ENCODE measurements around the gene GSAP. TPM values are rescaled to one million over a fixed set of nuclear protein-coding genes. Genes with fewer than 3 reads are reported as not detected.
"Not testable (repeated sequence)": the region's sequence is repeated elsewhere in the genome, so short reads cannot be mapped to it uniquely, and the experiment has no call there.

GSAP gene
- total RNA-seq, 1 experiment from 2014 or later, result not detected

DNA sequence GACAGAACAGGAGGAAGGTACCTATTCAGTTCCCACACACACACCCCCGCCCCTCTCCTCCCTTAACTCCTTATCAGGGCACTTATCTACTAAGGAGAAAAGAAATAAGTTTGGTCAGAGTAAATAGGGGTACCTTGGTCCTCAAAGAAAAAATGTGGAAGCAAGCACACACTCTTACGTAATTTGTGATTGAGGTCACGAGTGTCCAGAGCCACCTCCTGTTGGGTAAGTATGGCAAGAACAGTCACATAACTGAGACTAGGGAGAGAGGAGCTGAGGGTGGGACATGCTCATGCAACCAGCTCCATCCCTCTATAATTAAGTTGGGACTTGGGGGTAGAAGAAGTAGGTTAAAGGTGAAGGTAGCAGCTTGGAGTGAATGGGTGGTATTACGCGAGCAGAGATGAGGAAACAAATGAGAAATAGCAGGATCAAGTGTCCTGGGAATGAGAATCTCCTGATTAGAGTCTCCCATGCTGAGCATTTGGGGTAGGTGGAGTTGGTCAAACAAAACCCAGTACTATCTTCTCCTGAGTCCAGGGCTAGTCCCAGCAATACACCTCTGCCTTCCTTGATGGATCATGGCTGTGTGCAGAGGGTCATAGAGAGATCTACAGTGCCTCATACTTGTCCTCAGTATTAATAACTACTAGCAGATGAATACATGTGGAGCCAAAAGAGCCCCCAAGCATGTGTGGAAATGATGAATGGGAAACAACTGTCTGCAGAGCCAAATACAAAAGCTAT is 77.1 kb downstream of the GSAP start:
- DNase-seq (ENCODE audit: low spot score), result no peak
- in situ Hi-C loops (cut with HindIII; ENCODE audit: low sequenced_read_pairs), result no loop called here

DNA sequence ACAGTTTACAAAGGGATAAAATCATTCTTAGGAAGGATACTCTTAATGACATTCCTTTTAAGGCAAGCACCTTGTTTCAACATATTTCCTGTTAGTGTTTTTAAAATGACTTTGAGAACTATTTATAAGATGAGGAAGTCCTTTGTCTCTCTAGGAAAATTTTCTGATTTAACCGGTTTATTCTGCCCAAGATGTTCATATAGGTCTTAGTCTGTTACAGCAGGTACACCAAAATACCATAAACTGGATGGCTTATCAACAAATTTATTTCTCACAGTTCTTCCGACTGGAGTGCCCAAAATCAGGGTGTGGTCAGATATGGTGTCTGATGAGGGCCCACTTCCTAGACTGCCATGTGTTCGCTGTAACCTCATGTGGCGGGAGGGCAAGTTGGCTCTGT is 77.9 kb downstream of the GSAP start:
- in situ Hi-C loops (cut with HindIII; ENCODE audit: low sequenced_read_pairs), result no loop called here
- DNase-seq (ENCODE audit: low spot score), result no peak

DNA sequence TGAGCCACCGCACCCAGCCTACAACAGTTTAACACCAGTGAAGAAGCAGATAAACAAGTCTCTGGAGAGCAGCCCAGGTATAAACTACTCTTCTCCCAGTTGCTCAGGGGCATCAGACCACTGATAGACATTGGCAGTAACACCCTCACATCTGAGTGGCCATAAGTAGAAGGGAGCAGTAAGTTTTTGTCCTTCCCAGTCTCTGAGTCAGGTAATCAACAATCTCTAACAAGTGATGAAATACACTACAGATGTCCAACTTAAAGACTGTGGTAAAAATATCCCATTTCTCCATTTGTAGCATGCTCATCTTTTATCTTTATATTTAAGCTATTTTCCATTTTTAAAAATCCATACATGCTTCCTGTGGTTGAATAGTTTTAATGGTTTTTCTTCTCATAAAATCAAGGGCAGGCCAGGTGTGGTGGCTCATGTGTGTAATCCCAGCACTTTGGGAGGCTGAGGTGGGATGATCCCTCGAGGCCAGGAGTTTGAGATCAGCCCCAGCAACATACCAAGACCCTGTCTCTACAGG is 78.6 kb downstream of the GSAP start:
- DNase-seq (ENCODE audit: low spot score), result no peak
- in situ Hi-C loops (cut with HindIII; ENCODE audit: low sequenced_read_pairs), result no loop called here

DNA sequence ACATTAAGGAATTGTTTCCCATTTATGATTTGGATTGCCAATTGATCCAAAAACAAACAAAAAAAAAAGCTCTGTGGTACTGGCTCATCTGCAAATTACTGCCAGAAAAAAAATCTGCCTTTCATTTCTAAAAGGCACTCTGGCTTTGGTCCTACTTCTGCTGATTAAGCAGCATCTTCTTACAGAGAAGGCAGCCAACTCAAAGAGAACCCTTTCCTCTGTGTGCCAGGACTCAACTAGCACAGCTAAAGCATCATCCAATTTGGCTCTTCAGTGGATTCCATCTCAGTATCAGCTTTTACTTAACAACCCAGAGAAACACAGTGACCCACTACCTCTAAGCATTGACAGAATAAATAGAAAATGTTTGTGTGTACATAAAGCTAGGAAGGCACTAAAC is 80.6 kb downstream of the GSAP start:
- in situ Hi-C loops (cut with HindIII; ENCODE audit: low sequenced_read_pairs), result no loop called here
- DNase-seq (ENCODE audit: low spot score), result peak; percentile 17

DNA sequence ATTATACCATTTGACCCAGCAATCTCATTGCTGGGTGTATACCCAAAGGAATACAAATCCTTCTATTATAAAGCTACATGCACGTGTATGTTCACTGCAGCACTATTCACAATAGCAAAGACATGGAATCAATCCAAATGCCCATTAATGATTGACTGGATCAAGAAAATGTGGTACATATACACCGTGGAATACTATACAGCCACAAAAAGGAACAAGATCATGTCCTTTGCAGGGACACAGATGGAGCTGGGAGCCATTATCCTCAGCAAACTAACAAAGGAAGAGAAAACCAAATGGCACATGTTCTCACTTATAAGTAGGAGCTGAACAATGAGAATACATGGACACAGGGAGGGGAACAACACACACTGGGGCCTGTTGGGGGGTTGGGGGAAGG is 82.1 kb downstream of the GSAP start:
- in situ Hi-C loops (cut with HindIII; ENCODE audit: low sequenced_read_pairs); DNase-seq (ENCODE audit: low spot score): not testable (repeated sequence)

DNA sequence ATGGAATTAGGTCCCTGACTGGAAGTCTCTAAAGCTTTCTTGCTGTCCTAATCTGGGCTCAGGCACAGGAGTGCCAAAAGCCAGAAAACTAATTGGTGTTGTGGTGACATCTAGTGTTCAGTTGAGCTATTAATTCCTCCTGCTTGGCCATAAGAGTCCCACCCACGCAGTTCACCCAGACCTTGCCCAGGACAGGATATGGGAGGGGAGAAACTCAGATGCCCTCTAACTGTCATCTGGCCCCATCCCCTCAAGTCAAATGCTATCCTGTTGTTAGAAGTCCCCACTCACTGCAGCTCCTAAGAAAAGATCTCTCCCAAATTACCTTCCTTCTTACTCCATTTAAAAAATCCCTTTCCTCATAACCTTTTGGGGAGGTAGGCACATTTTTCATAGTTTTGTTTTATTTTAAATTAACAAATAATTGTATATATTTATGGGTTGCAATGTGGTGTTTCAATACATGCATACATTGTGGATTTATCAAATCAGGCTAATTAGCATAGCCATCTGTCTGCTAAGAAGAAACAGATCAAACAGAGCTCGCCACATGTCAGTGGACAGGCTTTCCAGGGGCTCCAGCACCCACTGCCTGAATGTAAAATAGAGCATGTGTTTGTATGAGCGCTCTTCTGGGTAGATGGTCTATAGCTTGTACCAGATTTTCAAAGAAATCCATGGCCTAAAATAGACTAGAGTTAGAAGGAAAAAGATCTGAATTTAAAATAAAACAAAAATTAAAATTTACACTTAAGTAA is 84.0 kb downstream of the GSAP start:
- in situ Hi-C loops (cut with HindIII; ENCODE audit: low sequenced_read_pairs), result no loop called here
- peak; percentile 79 for DNase-seq (ENCODE audit: low spot score)

DNA sequence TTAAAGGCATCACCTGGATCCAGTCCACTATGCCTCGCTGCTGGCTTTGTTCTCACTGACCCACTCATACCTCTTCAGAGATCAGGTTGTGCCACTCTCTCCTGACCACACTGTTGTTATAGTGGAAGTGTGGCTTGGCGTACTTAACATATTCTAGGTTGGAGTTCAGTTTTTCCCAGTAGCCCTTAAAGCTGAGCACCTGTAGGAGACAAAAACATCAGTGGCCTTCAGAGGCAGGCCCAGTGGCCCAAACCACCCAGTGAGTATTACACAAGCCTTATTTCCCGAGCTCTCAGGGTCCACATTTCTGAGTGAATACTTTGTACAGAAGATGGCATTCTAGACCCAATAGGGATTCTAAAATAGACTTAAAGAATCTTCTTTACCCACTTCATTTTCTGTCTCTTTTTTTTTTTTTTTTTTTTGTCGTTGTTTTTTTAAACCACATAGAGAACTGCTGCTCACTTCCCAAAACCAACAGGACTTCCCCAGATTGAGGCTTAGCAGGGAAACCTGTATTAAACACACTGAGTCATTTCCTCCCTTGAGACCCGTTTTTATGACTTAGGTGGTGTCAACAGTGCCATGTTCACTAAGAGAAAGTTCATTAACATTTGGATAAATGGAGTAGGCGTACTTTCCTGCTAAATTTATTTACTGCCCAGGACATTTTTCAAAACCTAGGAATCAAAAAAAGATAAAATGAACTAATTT is 85.8 kb downstream of the GSAP start:
- no peak for DNase-seq (ENCODE audit: low spot score)
- in situ Hi-C loops (cut with HindIII; ENCODE audit: low sequenced_read_pairs), result no loop called here

DNA sequence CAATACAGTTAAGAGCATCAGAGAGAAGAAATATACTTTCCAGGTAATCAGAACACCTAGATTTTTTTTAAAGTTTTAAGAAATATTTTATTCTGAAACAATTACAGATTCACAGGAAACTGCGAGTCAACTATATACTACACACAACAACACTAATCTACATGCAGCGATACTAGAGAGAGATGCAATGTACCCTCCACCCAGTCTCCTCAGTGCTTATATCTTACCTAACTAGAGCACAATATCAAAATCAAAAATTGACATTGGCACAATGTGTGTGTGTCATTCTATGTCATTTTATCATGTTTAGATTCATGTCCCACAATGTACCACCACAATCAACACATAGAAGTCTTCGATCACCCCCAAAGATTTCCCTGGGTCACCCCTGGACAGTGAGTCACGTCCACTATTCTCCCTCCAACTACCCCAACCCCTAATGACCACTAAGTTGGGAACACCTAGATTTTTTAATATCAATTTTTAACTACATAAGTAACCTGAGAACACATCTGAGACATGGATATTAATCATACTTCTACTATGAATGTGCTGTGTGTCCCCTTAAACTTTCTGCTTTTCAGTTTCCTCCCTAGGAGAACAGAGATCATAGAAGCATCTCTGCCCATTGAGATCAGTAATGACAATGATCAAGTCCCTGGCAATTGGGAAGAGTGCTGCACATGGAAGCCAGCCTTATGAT is 86.5 kb downstream of the GSAP start:
- DNase-seq (ENCODE audit: low spot score), result no peak
- in situ Hi-C loops (cut with HindIII; ENCODE audit: low sequenced_read_pairs), result no loop called here

DNA sequence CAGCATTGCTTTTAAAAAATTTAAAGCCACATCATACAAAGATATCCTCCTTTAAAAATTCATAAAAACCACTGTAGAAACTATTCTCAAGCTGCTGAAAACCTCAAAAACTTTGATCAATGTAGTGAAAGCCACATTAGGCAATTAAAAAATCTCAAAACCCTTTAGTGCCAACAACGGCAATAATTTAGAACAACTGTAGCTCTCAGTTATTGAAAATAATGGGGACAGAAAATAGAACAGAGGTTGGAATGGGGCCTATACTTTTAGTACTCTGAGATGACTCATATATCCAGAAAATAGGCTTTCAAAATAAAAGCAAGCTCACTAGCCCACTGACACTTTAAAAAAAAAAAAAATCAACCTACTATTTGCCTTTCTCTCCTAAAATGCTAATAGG is 87.5 kb downstream of the GSAP start:
- DNase-seq (ENCODE audit: low spot score), result no peak
- in situ Hi-C loops (cut with HindIII; ENCODE audit: low sequenced_read_pairs), result no loop called here

DNA sequence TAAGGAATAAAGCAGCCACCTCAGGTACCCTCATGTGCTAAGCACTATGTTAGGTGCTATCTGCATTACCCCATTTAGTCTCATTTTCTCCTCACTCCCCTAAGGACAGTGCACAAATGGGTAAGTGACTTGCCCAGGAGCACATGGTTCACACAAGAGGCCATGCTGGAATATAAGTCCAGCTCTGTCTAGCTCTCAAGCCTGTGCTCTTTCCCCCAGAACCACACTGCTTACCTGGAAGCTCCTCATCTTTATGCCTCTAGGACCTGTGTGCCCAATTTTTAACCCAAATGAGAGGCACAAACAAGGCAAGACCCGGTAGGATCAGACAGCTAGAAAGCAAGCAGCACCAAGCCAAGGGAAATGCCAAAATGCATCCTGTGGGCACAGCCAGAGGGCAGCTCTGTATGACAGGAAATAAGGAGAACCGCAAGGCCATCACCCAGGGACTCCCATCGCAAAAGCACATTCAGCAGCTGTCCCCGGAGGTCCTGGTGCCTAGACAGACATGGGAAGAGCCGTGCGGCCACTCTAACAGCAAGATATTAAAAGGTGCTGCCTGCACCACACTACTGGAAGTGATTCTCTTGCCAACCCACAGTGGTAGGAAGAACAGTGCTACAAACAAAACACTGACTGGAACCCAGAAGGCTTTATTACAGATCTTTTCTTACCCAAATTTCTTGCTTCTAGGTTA is 88.1 kb downstream of the GSAP start:
- in situ Hi-C loops (cut with HindIII; ENCODE audit: low sequenced_read_pairs), result no loop called here
- no peak for DNase-seq (ENCODE audit: low spot score)

DNA sequence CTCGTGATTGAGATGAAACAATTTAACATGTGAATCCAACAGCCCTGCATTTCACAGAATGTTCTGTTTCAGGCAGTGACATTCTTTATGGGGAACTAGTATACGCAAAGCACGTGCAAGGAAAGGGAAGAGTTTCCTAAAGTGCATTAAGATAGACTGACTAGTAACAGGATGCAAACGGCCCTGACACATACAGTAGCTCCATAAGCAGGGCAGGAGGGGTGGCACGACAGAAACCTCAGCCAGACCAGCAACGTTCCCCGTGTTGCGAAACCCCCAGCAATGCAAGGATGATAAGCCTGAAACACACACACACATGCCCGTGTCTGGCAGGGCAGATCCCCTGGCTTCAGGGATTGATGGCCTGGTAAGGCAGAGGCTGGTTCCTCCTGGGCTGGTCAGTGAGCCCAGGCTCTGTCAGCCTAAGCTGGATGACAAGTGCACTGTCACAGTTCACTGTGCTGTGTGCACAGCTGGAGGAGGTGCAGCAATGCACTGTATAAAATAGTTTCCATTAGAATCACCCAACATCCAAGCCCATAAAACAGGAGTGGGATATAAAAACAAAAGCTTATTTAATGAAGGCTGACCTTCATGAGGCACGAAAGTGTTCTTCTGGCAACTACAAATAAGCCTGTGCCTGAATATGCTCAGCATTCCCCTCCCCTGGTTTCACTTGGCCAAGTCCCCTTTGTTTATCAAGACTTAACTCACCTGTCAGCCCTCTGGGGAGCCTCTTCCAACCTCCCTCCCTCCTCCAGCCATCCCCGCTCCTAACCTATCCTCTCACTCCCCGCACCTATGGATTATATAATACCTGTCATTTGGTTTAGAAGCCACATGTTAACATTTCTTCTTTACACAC is 88.8 kb downstream of the GSAP start:
- no peak for DNase-seq (ENCODE audit: low spot score)
- in situ Hi-C loops (cut with HindIII; ENCODE audit: low sequenced_read_pairs), result no loop called here

DNA sequence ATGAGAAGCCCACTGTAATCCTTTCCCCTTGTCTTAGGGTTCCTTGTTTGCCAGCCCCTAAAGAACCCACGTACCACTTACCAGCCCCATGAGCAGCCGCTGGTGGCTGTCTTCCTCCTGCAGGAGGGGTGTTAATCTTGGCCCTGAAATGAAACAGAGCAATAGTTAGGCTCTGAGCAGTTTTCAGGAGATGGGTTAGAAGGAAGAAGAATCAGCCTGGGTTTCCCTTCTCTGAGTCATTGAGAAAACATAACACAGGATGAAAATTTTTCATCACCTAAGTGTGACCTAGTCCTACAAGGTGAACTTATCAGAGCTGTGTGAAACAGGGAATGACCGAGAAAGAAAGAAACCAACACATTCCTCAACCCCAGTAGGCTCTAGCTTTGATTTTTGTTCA is 90.0 kb downstream of the GSAP start:
- in situ Hi-C loops (cut with HindIII; ENCODE audit: low sequenced_read_pairs), result no loop called here
- no peak for DNase-seq (ENCODE audit: low spot score)

DNA sequence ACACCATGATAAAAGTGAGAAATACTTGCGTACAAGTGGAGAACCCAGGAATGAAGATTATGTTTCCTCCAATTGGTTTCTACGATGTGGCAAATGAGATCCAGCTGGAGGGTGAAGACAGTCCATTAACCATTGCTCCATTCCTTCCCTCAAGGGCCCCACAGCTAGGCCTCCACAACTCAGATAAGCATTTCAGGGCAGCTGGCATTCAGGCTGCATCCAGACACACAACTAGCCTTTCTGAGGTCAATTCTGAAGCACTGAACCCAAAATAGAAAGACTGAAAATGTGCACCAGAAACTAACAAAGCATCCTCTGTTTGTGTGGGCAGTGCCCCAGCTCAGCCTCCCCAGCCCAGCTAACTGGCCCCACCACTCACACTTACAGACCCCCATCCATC is 94.8 kb downstream of the GSAP start:
- no peak for DNase-seq (ENCODE audit: low spot score)
- in situ Hi-C loops (cut with HindIII; ENCODE audit: low sequenced_read_pairs), result no loop called here

DNA sequence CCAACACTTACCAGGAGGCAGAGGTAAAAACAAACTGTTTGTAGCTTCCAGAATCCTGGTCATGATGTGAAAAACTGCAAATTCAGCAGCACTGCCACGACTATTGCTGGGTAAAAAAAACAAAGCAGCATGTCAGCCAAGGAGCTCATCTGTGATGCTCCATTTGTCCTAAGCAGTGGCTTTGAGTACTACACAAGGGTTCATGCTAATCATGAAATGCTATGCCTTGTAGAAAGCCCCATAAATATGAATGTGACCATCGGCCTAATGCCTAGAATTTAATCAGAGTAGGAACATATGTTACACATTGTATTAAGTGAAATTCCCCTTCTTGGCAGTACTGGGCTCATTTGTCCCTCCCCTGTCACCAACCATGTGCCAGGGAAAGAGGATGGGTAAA is 95.4 kb downstream of the GSAP start:
- DNase-seq (ENCODE audit: low spot score), result no peak
- in situ Hi-C loops (cut with HindIII; ENCODE audit: low sequenced_read_pairs), result no loop called here

DNA sequence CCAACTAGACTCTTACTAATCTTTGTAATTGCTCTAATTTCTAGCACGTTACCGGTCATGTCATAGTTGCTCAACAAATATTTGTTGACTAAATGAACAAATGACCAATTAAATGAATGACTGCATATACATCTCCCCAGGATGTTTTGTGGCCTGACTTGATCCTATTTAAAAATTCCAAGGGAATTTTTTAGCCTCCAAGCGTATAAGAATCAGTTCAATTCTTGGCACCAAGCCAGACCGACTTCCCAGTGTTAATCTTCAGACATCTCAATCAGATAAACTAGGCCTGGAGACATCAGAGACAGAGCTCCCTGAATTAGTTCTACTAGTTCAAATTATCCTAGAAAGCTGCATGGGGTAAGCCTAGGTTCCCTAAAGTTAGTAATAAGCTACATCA is 96.0 kb downstream of the GSAP start:
- DNase-seq (ENCODE audit: low spot score), result no peak
- in situ Hi-C loops (cut with HindIII; ENCODE audit: low sequenced_read_pairs), result no loop called here

DNA sequence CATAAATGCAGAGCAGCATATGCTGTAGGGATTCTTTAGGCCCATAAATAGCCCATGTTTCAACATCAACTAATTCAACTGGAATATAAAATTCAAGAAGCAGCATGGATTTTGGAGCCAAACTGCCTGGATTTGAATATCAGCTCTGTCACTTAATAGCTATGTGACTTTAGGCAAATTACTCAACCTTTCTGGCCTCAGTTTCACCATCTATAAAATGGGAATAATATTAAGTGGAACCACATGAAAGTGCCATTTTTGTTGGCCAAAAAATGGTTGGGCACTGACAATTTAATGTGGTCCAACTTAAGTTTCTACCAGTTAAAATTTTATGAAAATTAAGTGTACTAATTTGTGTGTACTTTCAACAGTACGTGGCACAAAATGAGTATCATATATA is 98.1 kb downstream of the GSAP start:
- in situ Hi-C loops (cut with HindIII; ENCODE audit: low sequenced_read_pairs), result no loop called here
- DNase-seq (ENCODE audit: low spot score), result no peak

DNA sequence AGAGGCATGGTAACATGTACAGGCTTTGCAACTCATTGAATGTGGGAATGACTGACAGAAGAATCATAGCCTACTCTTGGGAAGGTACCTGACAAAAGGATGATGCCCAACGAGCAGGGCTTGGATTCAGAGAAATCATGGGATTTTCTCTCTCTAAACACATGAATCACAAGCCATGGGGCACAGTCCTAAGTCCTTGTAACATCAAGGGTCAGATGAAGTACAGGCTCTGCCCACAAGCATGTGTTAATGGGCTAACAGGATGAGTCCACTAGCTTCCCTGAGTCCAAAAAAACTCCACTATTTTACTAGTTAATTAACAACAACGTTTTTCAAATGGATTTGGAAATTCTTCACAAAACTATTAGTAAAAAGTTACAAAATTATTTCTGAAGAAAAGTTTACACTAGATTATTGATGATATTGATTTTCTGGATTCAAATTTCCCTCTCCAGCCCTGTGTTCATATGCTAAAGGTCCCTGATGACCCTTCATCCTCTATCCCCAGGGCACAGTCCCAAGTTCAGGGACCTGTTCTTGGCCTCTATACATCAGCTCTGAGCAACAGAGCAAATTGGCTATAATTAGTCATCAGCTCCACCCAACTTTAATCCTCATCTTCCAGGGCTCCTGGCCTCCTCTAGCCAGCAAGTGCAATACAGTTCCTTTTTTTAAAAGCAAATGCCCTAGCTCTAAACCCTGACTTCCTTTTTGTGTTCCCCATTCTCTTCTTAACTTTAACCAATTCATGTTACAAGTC is 99.8 kb downstream of the GSAP start:
- in situ Hi-C loops (cut with HindIII; ENCODE audit: low sequenced_read_pairs), result no loop called here
- no peak for DNase-seq (ENCODE audit: low spot score)

All from G401 (cell line).